OCI-LY7 (cell line): ENCODE measurements around the gene EYA2.

Experiments used
- CTCF ChIP-seq: fragments of 200-600 bp; sonication (generic); conservative IDR thresholded peaks from 2 replicates; pipeline ENCODE4 v1.5.1; 2014; ENCODE audit warnings: mild to moderate bottlenecking, antibody characterized with exemption, low read length, moderate library complexity, mixed read lengths
- EZH2phosphoT487 ChIP-seq: fragments of 200-600 bp; sonication (generic); IDR thresholded peaks from 2 replicates; pipeline ENCODE4 v1.6.1; 2018; ENCODE audit warnings: low read depth, borderline replicate concordance, mild to moderate bottlenecking, mixed run types, antibody characterized with exemption, low read length, moderate library complexity, mixed read lengths

GRCh38 chr20:46920114-46920513 lies 25.5 kb downstream of the EYA2 start:
- no peak for TF ChIP-seq CTCF
- no peak for TF ChIP-seq EZH2phosphoT487
